Measurements from ENCODE around the gene PPM1F. TPM values are rescaled to one million over a fixed set of nuclear protein-coding genes. Genes with fewer than 3 reads are reported as not detected.
A peak's percentile ranks its signal among the peaks of the same experiment; 100 is the strongest.
"Not testable (repeated sequence)": the region's sequence is repeated elsewhere in the genome, so short reads cannot be mapped to it uniquely, and the experiment has no call there.

Gene PPM1F
- total RNA-seq, 1 donor from 2014 or later = 28.7 TPM

- no peaks in the 10 kb centered on the region for H3K9me3 Mint-ChIP-seq
- intact Hi-C loops (cut with micrococcal nuclease) = no loop called here
- no peaks in the 10 kb centered on the region for H3K36me3 Mint-ChIP-seq (ENCODE audit: low read depth)
- DNase-seq (ENCODE audit: low spot score) = no peak
- no peak overlapping the region for H3K4me3 Mint-ChIP-seq
- peaks cover 13% of the 10 kb centered on the region for H3K27me3 Mint-ChIP-seq (ENCODE audit: insufficient read depth)
- no peaks in the 10 kb centered on the region for H3K4me1 Mint-ChIP-seq (ENCODE audit: low read depth)
- H3K27ac Mint-ChIP-seq = no peak overlapping the region
Observed at GRCh38 chr22:21889251-21889990, 63.2 kb downstream of the PPM1F start.

DNA sequence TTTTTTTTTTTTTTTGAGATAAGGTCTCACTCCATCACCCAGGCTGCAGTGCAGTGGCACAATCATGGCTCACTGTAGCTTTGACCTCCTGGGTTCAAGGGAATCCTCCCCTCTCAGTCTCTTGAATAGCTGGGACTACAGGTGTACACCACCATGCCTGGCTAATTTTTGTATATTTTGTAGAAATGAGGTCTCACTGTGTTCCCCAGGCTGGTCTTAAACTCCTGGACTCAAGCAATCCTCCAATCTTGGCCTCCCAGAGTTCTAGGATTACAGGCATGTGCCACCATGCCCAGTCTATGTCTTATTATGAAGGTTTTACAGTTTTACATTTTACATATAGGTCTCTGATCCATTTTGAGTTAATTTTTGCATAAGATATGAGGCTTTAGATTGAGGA is 64.8 kb downstream of the PPM1F start:
- intact Hi-C loops (cut with micrococcal nuclease) = no loop called here
- Mint-ChIP-seq H3K27me3 (ENCODE audit: insufficient read depth) (peaks cover 9% of the 10 kb centered on the region), H3K4me3 (no peak overlapping the region), H3K4me1 (ENCODE audit: low read depth) (no peaks in the 10 kb centered on the region), H3K9me3 (no peaks in the 10 kb centered on the region), H3K27ac (no peak overlapping the region), H3K36me3 (ENCODE audit: low read depth) (no peaks in the 10 kb centered on the region)
- DNase-seq (ENCODE audit: low spot score) = no peak

GRCh38 chr22:21883930-21884329 is 68.7 kb downstream of the PPM1F start:
- H3K27me3 Mint-ChIP-seq (ENCODE audit: insufficient read depth); H3K27ac Mint-ChIP-seq; H3K36me3 Mint-ChIP-seq (ENCODE audit: low read depth); DNase-seq (ENCODE audit: low spot score); intact Hi-C loops (cut with micrococcal nuclease); H3K4me3 Mint-ChIP-seq; H3K9me3 Mint-ChIP-seq; H3K4me1 Mint-ChIP-seq (ENCODE audit: low read depth): not testable (repeated sequence)

GRCh38 chr22:21882754-21883333 is 69.8 kb downstream of the PPM1F start:
- intact Hi-C loops (cut with micrococcal nuclease); H3K27me3 Mint-ChIP-seq (ENCODE audit: insufficient read depth): not testable (repeated sequence)

DNA sequence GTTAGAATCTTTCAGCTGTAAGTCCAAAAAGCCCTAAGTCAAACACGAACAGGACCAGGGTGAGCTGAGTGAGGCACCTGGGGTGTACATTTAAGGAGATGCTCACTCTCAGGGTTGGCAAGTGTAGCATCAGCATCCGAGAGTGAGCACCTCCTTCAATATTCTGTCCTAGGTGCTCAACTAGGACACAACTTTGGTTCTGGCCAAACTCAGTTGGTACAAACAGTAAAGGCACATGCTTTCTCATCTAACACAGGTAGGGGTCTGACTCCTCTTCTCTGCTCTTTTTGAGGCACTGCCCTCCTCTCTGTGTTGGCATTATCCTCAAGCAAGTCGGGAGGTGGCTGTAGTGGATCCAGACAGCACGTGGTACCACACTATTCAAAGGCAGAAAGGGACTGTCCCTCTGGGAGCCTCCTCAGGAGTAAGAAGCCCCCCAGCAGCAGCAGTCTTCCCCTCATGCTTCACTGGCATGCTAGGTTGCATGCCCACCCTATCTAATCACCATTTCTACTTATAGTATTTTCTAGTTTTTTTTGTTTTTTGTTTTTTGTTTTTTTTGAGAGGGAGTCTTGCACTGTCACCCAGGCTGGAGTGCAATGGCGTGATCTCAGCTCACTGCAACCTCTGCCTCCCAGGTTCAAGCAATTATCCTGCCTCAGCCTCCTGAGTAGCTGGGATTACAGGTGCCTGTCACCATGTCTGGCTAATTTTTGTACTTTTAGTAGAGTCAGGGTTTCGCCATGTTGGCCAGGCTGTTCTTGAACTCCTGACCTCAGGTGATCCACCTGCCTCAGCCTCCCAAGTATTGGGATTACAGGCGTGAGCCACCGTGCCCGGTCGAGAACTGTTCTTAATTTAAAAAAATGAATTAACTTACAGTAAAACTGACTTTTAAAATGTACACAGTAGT is 70.6 kb downstream of the PPM1F start:
- DNase-seq (ENCODE audit: low spot score) = no peak
- Mint-ChIP-seq H3K36me3 (ENCODE audit: low read depth) (no peaks in the 10 kb centered on the region), H3K9me3 (no peaks in the 10 kb centered on the region), H3K27me3 (ENCODE audit: insufficient read depth) (peaks cover 3% of the 10 kb centered on the region), H3K27ac (no peak overlapping the region), H3K4me1 (ENCODE audit: low read depth) (peaks cover under 1% of the 10 kb centered on the region), H3K4me3 (no peak overlapping the region)
- intact Hi-C loops (cut with micrococcal nuclease) = no loop called here

More at GRCh38 chr22:21882754-21883333, 69.8 kb downstream of the PPM1F start:
- not testable (repeated sequence) for DNase-seq (ENCODE audit: low spot score); H3K9me3 Mint-ChIP-seq; H3K36me3 Mint-ChIP-seq (ENCODE audit: low read depth); H3K4me1 Mint-ChIP-seq (ENCODE audit: low read depth); H3K4me3 Mint-ChIP-seq; H3K27ac Mint-ChIP-seq

GRCh38 chr22:21876486-21877176 is 76.0 kb downstream of the PPM1F start:
- H3K27me3 Mint-ChIP-seq (ENCODE audit: insufficient read depth) = peaks cover 18% of the 10 kb centered on the region
- no peak for DNase-seq (ENCODE audit: low spot score)
- no peaks in the 10 kb centered on the region for H3K9me3 Mint-ChIP-seq
- peak overlapping the region; percentile 94 for H3K27ac Mint-ChIP-seq
- no peaks in the 10 kb centered on the region for H3K36me3 Mint-ChIP-seq (ENCODE audit: low read depth)
- H3K4me1 Mint-ChIP-seq (ENCODE audit: low read depth) = peaks cover 15% of the 10 kb centered on the region
- intact Hi-C loops (cut with micrococcal nuclease) = loop anchor here (1.0 kb wide), 3 partner anchors 8 to 113 kb away; no protein-coding TSS in a partner anchor
- no peak overlapping the region for H3K4me3 Mint-ChIP-seq

DNA sequence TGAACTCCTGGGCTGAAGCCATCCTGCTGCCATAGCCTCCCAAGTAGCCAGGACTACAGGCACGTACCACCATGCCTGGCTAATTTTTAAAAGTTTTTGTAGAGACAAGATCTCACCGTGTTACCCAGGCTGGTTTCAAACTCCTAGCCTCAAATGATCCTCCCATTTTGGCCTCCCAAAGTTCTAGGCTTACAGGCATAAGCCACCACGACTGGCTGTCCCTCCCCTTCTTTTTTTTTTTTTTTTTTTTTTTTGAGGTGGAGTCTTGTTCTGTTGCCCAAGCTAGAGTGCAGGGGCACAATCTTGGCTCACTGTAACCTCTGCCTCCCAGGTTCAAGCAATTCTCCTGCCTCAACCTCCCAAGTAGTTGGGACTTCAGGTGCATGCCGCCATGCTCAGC is 77.7 kb downstream of the PPM1F start:
- H3K36me3 Mint-ChIP-seq (ENCODE audit: low read depth); H3K4me3 Mint-ChIP-seq; DNase-seq (ENCODE audit: low spot score); H3K9me3 Mint-ChIP-seq; intact Hi-C loops (cut with micrococcal nuclease); H3K27ac Mint-ChIP-seq: not testable (repeated sequence)
- Mint-ChIP-seq H3K4me1 (ENCODE audit: low read depth) (peaks cover 15% of the 10 kb centered on the region), H3K27me3 (ENCODE audit: insufficient read depth) (peaks cover 20% of the 10 kb centered on the region)

- Mint-ChIP-seq H3K4me1 (ENCODE audit: low read depth) (peaks cover 15% of the 10 kb centered on the region), H3K4me3 (no peak overlapping the region), H3K27me3 (ENCODE audit: insufficient read depth) (peaks cover 22% of the 10 kb centered on the region), H3K27ac (no peak overlapping the region), H3K36me3 (ENCODE audit: low read depth) (no peaks in the 10 kb centered on the region), H3K9me3 (no peaks in the 10 kb centered on the region)
- DNase-seq (ENCODE audit: low spot score) = no peak
- intact Hi-C loops (cut with micrococcal nuclease) = no loop called here
Observed at GRCh38 chr22:21873619-21874018, 79.0 kb downstream of the PPM1F start.

- H3K36me3 Mint-ChIP-seq (ENCODE audit: low read depth); DNase-seq (ENCODE audit: low spot score); H3K4me3 Mint-ChIP-seq; intact Hi-C loops (cut with micrococcal nuclease); H3K27ac Mint-ChIP-seq; H3K9me3 Mint-ChIP-seq: not testable (repeated sequence)
- Mint-ChIP-seq H3K4me1 (ENCODE audit: low read depth) (peaks cover 21% of the 10 kb centered on the region), H3K27me3 (ENCODE audit: insufficient read depth) (peaks cover 24% of the 10 kb centered on the region)
Observed at GRCh38 chr22:21872741-21873140, 79.9 kb downstream of the PPM1F start.

Other genes starting within 250 kb of the PPM1F start
- gene YPEL1, start 217.1 kb downstream of the PPM1F start, total RNA-seq = 0.34 and 0.71 TPM in 2 replicates
- gene MAPK1, start 85.2 kb downstream of the PPM1F start, total RNA-seq = 80.2 and 91.3 TPM in 2 replicates
- gene TOP3B, start 29.9 kb upstream of the PPM1F start, total RNA-seq = 48.4 and 51.9 TPM in 2 replicates

Data from activated T-helper 1 cell treated with anti-CD3 and anti-CD28 coated beads, Interleukin-12 subunit alpha, Interleukin-12 subunit beta, Interleukin-2, Interleukin-4 antibody, amounts not matched to agents 30 ng/mL and 10 ng/mL and 1 ng/mL, durations not matched to agents 14 hours and 24 hours and 36 hours (primary cell).